Activated CD8-positive, alpha-beta T cell treated with anti-CD3 and anti-CD28 coated beads, Interleukin-2, amount 10 ng/mL, durations not matched to agents 7 days and 5 days (primary cell): Measurements from ENCODE around the gene FGFR1OP2. TPM values are rescaled to one million over a fixed set of nuclear protein-coding genes. Genes with fewer than 3 reads are reported as not detected.

Source experiments
- ATAC-seq: fragments of 150-1000 bp; cut with Tn5 transposase; one replicate; pipeline ENCODE4 v1.10.0; 2021; ENCODE audit warnings: moderate library complexity
- CTCF ChIA-PET: fragments of 350-600 bp; sonication (Branson Sonifier 250); formaldehyde crosslinking; loops from one replicate; lab custom pipeline; 2021; ENCODE audit warnings: antibody characterized with exemption; lab: Charles Lee
- POLR2A ChIA-PET: fragments of 350-600 bp; sonication (Branson Sonifier 250); formaldehyde crosslinking; loops from one replicate; lab custom pipeline; 2021; ENCODE audit warnings: antibody characterized with exemption; lab: Charles Lee
- DNase-seq: peaks from one replicate; pipeline ENCODE4 v3.0.0-alpha.2; 2020
- H3K27ac Mint-ChIP-seq: one replicate; pipeline ENCODE4 v1.8.0; 2021; ENCODE audit warnings: mild to moderate bottlenecking, mixed read lengths
- H3K27me3 Mint-ChIP-seq: one replicate; pipeline ENCODE4 v1.8.0; 2021; ENCODE audit warnings: low read depth, mixed read lengths
- H3K36me3 Mint-ChIP-seq: one replicate; pipeline ENCODE4 v1.8.0; 2021; ENCODE audit warnings: low read depth, mixed read lengths
- H3K4me1 Mint-ChIP-seq: one replicate; pipeline ENCODE4 v1.8.0; 2021; ENCODE audit warnings: low read depth, mixed read lengths
- H3K4me3 Mint-ChIP-seq: one replicate; pipeline ENCODE4 v1.8.0; 2021; ENCODE audit warnings: mild to moderate bottlenecking, mixed read lengths
- H3K9me3 Mint-ChIP-seq: one replicate; pipeline ENCODE4 v1.8.0; 2022; ENCODE audit warnings: mixed read lengths; ENCODE audit not compliant: insufficient read depth
- total RNA-seq, 2 experiments: library from RNA; stranded (reverse); gene quantifications; one replicate each; pipeline ENCODE4 v1.2.3, GENCODE V29; 2021

The FGFR1OP2 gene
- total RNA-seq, 2 experiments from 2014 or later = 87.4 to 96.6 TPM

- Mint-ChIP-seq H3K4me1 (peaks cover 4% of the 10 kb centered on the region), H3K36me3 (peaks cover 58% of the 10 kb centered on the region), H3K4me3 (no peak overlapping the region), H3K27ac (no peak overlapping the region), H3K9me3 (no peaks in the 10 kb centered on the region), H3K27me3 (no peaks in the 10 kb centered on the region)
- DNase-seq (no peak), ATAC-seq (no peak)
- CTCF ChIA-PET = no interaction called here
- POLR2A ChIA-PET = no interaction called here
Observed at GRCh38 chr12:26982866-26983265, 44.6 kb downstream of the FGFR1OP2 start.

- CTCF ChIA-PET = interaction anchor here (1.6 kb wide), 2 partner anchors 16 to 103 kb away, joined by 4 to 5 read pairs; no protein-coding TSS in a partner anchor
Observed at GRCh38 chr12:26987634-26988424, 49.6 kb downstream of the FGFR1OP2 start.

GRCh38 chr12:26988703-26989102 lies 50.4 kb downstream of the FGFR1OP2 start:
- H3K4me3 Mint-ChIP-seq = no peak overlapping the region
- CTCF ChIA-PET = interaction anchor here (1.6 kb wide), 2 partner anchors 17 to 104 kb away, joined by 4 to 5 read pairs; no protein-coding TSS in a partner anchor
- no peaks in the 10 kb centered on the region for H3K27me3 Mint-ChIP-seq
- POLR2A ChIA-PET = interaction anchor here (0.9 kb wide), 1 partner anchor 17 kb away, joined by 3 read pairs; no protein-coding TSS in a partner anchor
- peaks cover 4% of the 10 kb centered on the region for H3K4me1 Mint-ChIP-seq
- H3K9me3 Mint-ChIP-seq = no peaks in the 10 kb centered on the region
- no peak for DNase-seq
- no peak overlapping the region for H3K27ac Mint-ChIP-seq
- H3K36me3 Mint-ChIP-seq = peaks cover 53% of the 10 kb centered on the region
- no peak for ATAC-seq

More at GRCh38 chr12:26987634-26988424, 49.6 kb downstream of the FGFR1OP2 start:
- Mint-ChIP-seq H3K27me3 (no peaks in the 10 kb centered on the region), H3K36me3 (peaks cover 51% of the 10 kb centered on the region), H3K9me3 (no peaks in the 10 kb centered on the region), H3K4me3 (no peak overlapping the region), H3K27ac (no peak overlapping the region), H3K4me1 (peaks cover 4% of the 10 kb centered on the region)
- DNase-seq (no peak), ATAC-seq (no peak)
- POLR2A ChIA-PET = interaction anchor here (0.9 kb wide), 1 partner anchor 16 kb away, joined by 3 read pairs; no protein-coding TSS in a partner anchor

- no peak for ATAC-seq
- Mint-ChIP-seq H3K4me1 (no peaks in the 10 kb centered on the region), H3K27me3 (no peaks in the 10 kb centered on the region), H3K36me3 (peaks cover 52% of the 10 kb centered on the region), H3K9me3 (no peaks in the 10 kb centered on the region), H3K27ac (peak overlapping the region; percentile 5), H3K4me3 (no peak overlapping the region)
- ChIA-PET CTCF (no interaction called here), POLR2A (no interaction called here)
- DNase-seq = no peak
Observed at GRCh38 chr12:26989873-26990272, 51.6 kb downstream of the FGFR1OP2 start.

GRCh38 chr12:26991826-26992225 lies 53.6 kb downstream of the FGFR1OP2 start:
- ATAC-seq (no peak), DNase-seq (no peak)
- Mint-ChIP-seq H3K4me1 (no peaks in the 10 kb centered on the region), H3K27me3 (no peaks in the 10 kb centered on the region), H3K27ac (no peak overlapping the region), H3K4me3 (no peak overlapping the region), H3K36me3 (peaks cover 52% of the 10 kb centered on the region), H3K9me3 (no peaks in the 10 kb centered on the region)
- POLR2A ChIA-PET = no interaction called here
- CTCF ChIA-PET = no interaction called here

GRCh38 chr12:26994109-26994508 lies 55.8 kb downstream of the FGFR1OP2 start:
- ChIA-PET CTCF (interaction anchor here (1.2 kb wide), 1 partner anchor 22 kb away, joined by 3 read pairs; no protein-coding TSS in a partner anchor), POLR2A (no interaction called here)
- H3K4me3 Mint-ChIP-seq = no peak overlapping the region
- peaks cover 49% of the 10 kb centered on the region for H3K36me3 Mint-ChIP-seq
- no peaks in the 10 kb centered on the region for H3K27me3 Mint-ChIP-seq
- ATAC-seq (no peak), DNase-seq (no peak)
- no peaks in the 10 kb centered on the region for H3K9me3 Mint-ChIP-seq
- H3K27ac Mint-ChIP-seq = no peak overlapping the region
- H3K4me1 Mint-ChIP-seq = peaks cover 10% of the 10 kb centered on the region

GRCh38 chr12:26995706-26996105 lies 57.4 kb downstream of the FGFR1OP2 start:
- Mint-ChIP-seq H3K4me1 (peaks cover 13% of the 10 kb centered on the region), H3K4me3 (no peak overlapping the region), H3K27ac (no peak overlapping the region), H3K27me3 (no peaks in the 10 kb centered on the region), H3K9me3 (no peaks in the 10 kb centered on the region), H3K36me3 (peaks cover 52% of the 10 kb centered on the region)
- DNase-seq (no peak), ATAC-seq (no peak)
- ChIA-PET POLR2A (no interaction called here), CTCF (no interaction called here)

GRCh38 chr12:26997003-26997402 lies 58.7 kb downstream of the FGFR1OP2 start:
- no peaks in the 10 kb centered on the region for H3K27me3 Mint-ChIP-seq
- H3K27ac Mint-ChIP-seq = no peak overlapping the region
- ChIA-PET CTCF (interaction anchor here (1.1 to 1.3 kb wide), 2 partner anchors 13 to 17 kb away, joined by 3 to 4 read pairs; partner anchors contain the start of gene TM7SF3), POLR2A (no interaction called here)
- peaks cover 24% of the 10 kb centered on the region for H3K4me1 Mint-ChIP-seq
- DNase-seq (no peak), ATAC-seq (no peak)
- no peak overlapping the region for H3K4me3 Mint-ChIP-seq
- H3K9me3 Mint-ChIP-seq = no peaks in the 10 kb centered on the region
- peaks cover 55% of the 10 kb centered on the region for H3K36me3 Mint-ChIP-seq

GRCh38 chr12:27000961-27001360 lies 62.7 kb downstream of the FGFR1OP2 start:
- Mint-ChIP-seq H3K9me3 (no peaks in the 10 kb centered on the region), H3K4me1 (peaks cover 34% of the 10 kb centered on the region), H3K27ac (peak overlapping the region; percentile 40), H3K36me3 (peaks cover 45% of the 10 kb centered on the region), H3K27me3 (no peaks in the 10 kb centered on the region), H3K4me3 (no peak overlapping the region)
- DNase-seq = no peak
- CTCF ChIA-PET = interaction anchor here (0.8 to 1.9 kb wide), 4 partner anchors 10 to 304 kb away, joined by 3 to 8 read pairs (median 4); partner anchors contain the start of gene TM7SF3
- no peak for ATAC-seq
- POLR2A ChIA-PET = interaction anchor here (0.8 kb wide), 1 partner anchor 8 kb away, joined by 3 read pairs; no protein-coding TSS in a partner anchor

GRCh38 chr12:27001663-27002062 lies 63.4 kb downstream of the FGFR1OP2 start:
- ChIA-PET POLR2A (interaction anchor here (1.6 kb wide), 1 partner anchor 12 kb away, joined by 6 read pairs; the partner anchor contains the start of gene TM7SF3), CTCF (interaction anchor here (0.8 to 1.9 kb wide), 3 partner anchors 9 to 303 kb away, joined by 3 to 8 read pairs (median 3); partner anchors contain the start of gene TM7SF3)
- ATAC-seq = no peak
- Mint-ChIP-seq H3K4me3 (no peak overlapping the region), H3K27ac (no peak overlapping the region), H3K27me3 (no peaks in the 10 kb centered on the region), H3K4me1 (peaks cover 34% of the 10 kb centered on the region), H3K36me3 (peaks cover 42% of the 10 kb centered on the region), H3K9me3 (no peaks in the 10 kb centered on the region)
- DNase-seq = no peak

GRCh38 chr12:27002141-27002540 lies 63.9 kb downstream of the FGFR1OP2 start:
- POLR2A ChIA-PET = interaction anchor here (1.6 kb wide), 1 partner anchor 12 kb away, joined by 6 read pairs; the partner anchor contains the start of gene TM7SF3
- H3K27ac Mint-ChIP-seq = no peak overlapping the region
- CTCF ChIA-PET = interaction anchor here (1.6 to 1.9 kb wide), 2 partner anchors 9 to 117 kb away, joined by 6 to 8 read pairs; no protein-coding TSS in a partner anchor

More at GRCh38 chr12:27002141-27002540, 63.9 kb downstream of the FGFR1OP2 start:
- no peak overlapping the region for H3K4me3 Mint-ChIP-seq
- no peaks in the 10 kb centered on the region for H3K9me3 Mint-ChIP-seq
- H3K27me3 Mint-ChIP-seq = no peaks in the 10 kb centered on the region
- DNase-seq = no peak
- H3K36me3 Mint-ChIP-seq = peaks cover 41% of the 10 kb centered on the region
- peaks cover 36% of the 10 kb centered on the region for H3K4me1 Mint-ChIP-seq
- ATAC-seq = no peak
